Ecto neural progenitor cell (in vitro differentiated cells): Measurements from ENCODE around the gene C5orf34.
"Not testable (repeated sequence)": the region's sequence is repeated elsewhere in the genome, so short reads cannot be mapped to it uniquely, and the experiment has no call there.

Source experiments
- DNase-seq: peaks from one replicate; pipeline ENCODE4 v3.0.0-alpha.2; 2018; ENCODE audit warnings: low spot score

Gene C5orf34

DNA sequence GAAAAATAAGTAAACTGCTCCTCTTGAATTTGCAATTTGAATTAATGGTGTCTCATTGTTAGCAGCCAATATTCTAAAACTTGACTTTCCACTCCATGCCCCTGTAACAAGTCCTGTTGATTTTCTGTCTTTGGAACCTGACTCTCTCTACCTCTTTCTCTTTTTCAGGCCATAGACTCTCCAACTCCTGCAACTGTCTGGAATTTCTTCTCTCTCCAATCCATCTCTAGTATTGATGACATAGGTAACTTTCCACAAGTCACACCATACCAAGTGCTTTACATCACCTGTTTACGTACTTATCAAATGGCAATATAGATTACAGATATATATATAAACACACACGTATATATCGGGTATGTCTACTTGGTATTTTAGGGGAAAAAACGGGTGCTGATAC lies 923 bp downstream of the C5orf34 start:
- DNase-seq, result no peak

DNA sequence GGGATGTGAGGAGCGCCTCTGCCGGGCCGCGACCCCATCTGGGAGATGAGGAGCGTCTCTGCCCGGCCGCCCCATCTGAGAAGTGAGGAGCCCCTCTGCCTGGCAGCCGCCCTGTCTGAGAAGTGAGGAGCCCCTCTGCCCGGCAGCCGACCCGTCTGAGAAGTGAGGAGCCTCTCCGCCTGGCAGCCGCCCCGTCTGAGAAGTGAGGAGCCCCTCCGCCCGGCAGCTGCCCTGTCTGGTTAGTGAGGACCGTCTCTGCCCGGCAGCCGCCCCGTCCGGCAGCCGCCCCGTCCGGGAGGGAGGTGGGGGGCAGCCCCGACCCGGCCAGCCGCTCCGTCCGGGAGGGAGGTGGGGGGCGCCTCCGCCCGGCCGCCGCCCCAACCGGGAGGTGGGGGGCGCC lies 3.9 kb downstream of the C5orf34 start:
- not testable (repeated sequence) for DNase-seq

- DNase-seq, result no peak
Measured at GRCh38 chr5:43498581-43498980, 16.4 kb downstream of the C5orf34 start.

GRCh38 chr5:43497311-43498104 lies 17.4 kb downstream of the C5orf34 start:
- no peak for DNase-seq

DNA sequence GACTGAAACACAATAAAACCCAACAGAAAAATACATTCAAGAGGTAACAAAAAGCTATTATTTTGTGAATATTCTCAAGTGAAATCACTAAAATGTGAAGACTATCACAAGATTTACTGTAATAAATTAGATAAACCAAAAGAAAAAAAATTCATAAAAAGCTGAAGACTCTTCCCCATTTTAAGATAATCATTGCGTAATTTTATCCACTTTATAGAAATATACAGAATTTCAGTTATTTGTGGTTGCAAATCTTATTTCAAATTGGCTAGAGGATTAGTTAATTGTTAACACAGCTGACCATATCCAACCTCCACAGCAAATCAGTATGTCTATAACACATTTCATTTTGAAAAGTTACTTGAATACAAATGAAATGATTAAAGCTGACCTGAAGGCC lies 23.6 kb downstream of the C5orf34 start:
- no peak for DNase-seq

DNA sequence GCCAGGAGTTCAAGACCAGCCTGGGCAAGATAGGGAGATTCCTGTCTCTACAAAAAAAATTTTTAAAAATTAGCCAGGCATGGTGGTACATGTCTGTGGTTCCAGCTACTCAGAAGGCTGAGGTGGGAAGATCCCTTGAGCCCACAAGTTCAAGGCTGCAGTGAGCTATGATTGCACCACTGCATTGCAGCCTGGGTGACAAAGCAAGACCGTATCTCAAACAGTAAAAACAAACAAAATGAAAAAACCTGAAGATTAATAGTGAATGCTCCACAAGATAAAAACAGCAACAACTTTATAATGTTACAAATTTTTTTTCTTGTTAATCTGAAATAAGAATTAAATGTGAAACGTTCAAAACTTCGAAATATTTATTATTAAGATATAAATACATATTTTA lies 28.6 kb downstream of the C5orf34 start:
- DNase-seq, result no peak

DNA sequence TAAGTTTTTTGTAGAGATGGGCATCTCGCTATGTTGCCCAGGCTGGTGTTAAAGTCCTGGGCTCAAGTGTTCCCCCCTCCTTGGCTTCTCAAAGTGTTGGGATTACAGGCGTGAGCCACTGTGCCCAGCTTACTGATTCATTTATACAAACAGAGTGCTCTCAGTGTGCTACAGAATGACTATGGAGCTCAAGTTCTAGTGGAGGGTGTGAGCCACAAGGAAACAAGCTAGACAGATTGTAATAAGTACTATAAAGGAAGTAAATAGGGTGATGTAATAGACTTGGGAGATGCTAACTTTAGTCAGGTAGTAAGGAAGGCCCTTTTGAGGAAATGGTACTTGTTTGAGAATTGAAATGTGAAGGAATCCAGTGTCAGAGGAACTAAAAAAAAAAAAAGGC lies 29.5 kb downstream of the C5orf34 start:
- no peak for DNase-seq

GRCh38 chr5:43484106-43484849 lies 30.7 kb downstream of the C5orf34 start:
- peak; percentile 90 for DNase-seq

DNA sequence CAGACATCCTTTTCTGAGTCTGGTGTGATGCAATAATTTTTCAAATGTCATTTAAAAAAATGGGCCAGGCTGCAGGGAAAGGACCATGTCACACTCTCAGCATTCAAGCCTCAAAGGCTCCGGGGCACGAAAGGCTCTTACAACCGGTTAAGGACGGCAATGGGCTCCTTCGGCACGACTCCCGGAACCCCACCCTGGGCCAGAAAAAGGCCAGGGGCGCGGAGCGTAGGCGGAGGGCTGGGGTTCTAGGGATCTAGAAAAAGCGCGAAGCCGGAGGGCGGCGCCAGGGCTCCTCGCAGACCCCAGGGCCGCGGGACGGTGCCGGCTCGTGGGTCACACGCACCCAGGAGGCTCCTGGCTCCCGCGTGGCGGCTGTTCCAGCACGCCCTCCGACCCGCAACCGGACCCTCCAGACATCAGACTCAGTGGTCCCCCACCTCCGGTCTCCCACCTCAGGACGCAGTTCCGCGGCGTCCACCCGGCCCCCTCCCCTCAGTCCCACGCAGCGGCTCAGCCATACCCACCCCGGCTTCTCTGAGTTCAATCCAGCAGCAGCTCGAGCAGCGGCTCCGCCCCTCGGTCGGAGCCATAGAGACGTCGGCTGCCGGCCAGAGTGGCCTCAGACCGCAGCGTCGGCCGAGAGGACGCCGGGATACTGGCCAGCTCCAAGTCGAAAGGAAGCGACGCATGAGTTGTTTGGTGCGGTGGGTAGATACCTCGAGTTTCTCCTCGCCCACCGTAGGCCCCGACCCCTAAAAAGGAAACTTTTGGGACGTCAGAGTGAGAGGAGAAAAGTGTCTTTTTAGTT lies 31.4 kb downstream of the C5orf34 start, which contains the start of gene TMEM267:
Gene TMEM267, minus strand, starts transcription at position 568 of the 808 bp plus-strand sequence. CDS start 29,896 bp downstream, outside the sequence.
- DNase-seq, result peak; percentile 92

DNA sequence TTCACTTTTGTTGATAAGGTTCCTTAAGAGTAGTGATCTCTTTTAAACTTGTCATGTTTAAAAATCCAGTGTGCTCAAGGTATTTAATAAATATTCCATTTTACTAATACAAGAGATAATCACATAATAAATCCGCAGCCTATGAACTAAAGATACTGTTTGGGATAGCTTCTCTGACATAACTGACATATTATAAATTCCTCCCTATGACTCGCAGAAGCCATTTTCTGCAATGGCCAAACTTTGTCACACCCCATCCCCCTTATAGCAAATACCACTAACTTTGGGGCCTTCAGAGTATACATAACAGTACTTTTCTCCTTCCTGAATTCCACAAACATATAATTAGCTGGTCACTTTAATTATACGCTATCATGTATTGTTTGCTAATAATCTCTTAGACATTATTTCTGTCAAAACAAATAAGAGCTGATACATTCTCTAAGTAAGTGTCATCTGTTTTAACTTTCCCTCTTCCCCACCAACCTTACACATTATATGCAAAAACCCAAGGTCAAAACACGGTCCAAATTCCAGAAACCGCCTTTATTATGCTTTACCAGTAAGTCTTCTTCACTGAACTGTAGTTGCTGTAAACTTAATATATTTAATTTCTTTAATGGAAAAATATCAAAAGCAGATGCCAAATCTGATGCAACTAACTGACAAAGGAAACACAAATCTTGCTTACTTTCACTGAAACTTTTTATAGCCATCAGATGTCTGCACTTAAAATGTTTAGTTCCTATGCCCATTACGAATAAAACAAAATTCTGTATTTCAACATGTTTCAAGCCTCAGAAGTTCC lies 32.3 kb downstream of the C5orf34 start:
- DNase-seq, result no peak

DNA sequence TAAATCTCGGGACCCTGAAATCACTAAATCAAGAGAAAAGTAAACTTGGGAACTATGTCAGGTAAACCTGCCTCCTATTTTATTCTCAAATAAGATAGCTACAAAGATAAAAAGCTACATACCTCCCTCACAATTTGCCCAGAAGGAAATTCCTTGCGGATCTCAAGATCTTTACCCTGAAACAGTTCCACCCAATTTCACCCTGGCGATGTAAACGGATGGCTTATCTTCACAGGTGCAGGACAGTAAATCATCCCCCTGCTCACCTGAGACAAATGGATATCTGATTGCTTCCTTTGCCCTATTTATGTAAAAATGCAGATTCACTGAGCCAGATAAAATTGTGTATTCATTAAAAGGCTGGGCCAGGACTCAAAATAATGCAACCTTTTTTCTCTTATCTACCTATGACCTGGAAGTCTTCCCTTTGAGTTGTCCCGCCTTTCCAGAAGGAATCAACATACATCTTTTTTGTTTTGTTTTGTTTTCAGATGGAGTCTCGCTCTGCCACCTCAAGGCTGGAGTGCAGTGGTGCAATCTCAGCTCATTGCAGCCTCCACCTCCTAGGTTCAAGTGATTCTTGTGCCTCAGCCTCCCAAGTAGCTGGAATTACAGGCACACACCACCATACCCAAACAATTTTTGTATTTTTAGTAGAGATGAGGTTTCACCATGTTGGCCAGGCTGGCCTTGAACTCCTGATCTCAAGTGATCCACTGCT lies 45.1 kb downstream of the C5orf34 start:
- no peak for DNase-seq

- DNase-seq, result no peak
Measured at GRCh38 chr5:43467100-43467499, 47.8 kb downstream of the C5orf34 start.

DNA sequence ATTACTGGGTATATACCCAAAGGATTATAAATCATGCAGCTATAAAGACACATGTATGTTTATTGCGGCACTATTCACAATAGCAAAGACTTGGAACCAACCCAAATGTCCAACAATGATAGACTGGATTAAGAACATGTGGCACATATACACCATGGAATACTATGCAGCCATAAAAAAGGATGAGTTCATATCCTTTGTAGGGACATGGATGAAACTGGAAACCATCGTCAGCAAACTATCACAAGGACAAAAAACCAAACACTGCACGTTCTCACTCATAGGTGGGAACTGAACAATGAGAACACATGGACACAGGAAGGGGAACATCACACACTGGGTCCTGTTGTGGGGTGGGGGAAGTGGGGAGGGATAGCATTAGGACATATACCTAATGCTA lies 49.5 kb downstream of the C5orf34 start:
- not testable (repeated sequence) for DNase-seq

- DNase-seq, result no peak
Measured at GRCh38 chr5:43461066-43461465, 53.9 kb downstream of the C5orf34 start.

GRCh38 chr5:43456556-43456955 lies 58.4 kb downstream of the C5orf34 start:
- DNase-seq, result no peak

DNA sequence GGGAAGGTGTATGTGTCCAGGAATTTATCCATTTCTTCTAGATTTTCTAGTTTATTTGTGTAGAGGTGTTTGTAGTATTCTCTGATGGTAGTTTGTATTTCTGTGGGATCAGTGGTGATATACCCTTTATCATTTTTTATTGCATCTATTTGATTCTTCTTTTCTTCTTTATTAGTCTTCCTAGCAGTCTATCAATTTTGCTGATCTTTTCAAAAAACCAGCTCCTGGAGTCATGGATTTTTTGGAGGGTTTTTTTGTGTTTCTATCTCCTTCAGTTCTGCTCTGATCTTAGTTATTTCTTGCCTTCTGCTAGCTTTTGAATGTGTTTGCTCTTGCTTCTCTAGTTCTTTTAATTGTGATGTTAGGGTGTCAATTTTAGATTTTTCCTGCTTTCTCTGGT lies 73.4 kb downstream of the C5orf34 start:
- not testable (repeated sequence) for DNase-seq

- DNase-seq, result no peak
Measured at GRCh38 chr5:43437062-43437660, 77.8 kb downstream of the C5orf34 start.
